Measurements from ENCODE around the gene KANSL1. TPM values are rescaled to one million over a fixed set of nuclear protein-coding genes. Genes with fewer than 3 reads are reported as not detected.

The KANSL1 gene
- total RNA-seq, 2 donors from 2014 or later, result 26.6 to 29.2 TPM

- TF ChIP-seq, protein P1, sequence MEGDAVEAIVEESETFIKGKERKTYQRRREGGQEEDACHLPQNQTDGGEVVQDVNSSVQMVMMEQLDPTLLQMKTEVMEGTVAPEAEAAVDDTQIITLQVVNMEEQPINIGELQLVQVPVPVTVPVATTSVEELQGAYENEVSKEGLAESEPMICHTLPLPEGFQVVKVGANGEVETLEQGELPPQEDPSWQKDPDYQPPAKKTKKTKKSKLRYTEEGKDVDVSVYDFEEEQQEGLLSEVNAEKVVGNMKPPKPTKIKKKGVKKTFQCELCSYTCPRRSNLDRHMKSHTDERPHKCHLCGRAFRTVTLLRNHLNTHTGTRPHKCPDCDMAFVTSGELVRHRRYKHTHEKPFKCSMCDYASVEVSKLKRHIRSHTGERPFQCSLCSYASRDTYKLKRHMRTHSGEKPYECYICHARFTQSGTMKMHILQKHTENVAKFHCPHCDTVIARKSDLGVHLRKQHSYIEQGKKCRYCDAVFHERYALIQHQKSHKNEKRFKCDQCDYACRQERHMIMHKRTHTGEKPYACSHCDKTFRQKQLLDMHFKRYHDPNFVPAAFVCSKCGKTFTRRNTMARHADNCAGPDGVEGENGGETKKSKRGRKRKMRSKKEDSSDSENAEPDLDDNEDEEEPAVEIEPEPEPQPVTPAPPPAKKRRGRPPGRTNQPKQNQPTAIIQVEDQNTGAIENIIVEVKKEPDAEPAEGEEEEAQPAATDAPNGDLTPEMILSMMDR (IDR thresholded peaks at IDR 0.05), result no peak
- Histone ChIP-seq H3K4me1 (no peaks in the 10 kb centered on the region), H3K27me3 (no peaks in the 10 kb centered on the region), H3K27ac (no peak overlapping the region), H3K36me3 (no peaks in the 10 kb centered on the region), H3K9me3 (no peaks in the 10 kb centered on the region), H3K4me3 (no peak overlapping the region)
- no peak for DNase-seq (ENCODE audit: low spot score)
Observed at GRCh38 chr17:45996282-45996937, 196.8 kb downstream of the KANSL1 start.

- DNase-seq (ENCODE audit: low spot score), result no peak
- Histone ChIP-seq H3K9me3 (no peaks in the 10 kb centered on the region), H3K27me3 (no peaks in the 10 kb centered on the region), H3K4me1 (no peaks in the 10 kb centered on the region), H3K27ac (no peak overlapping the region), H3K36me3 (no peaks in the 10 kb centered on the region), H3K4me3 (no peak overlapping the region)
- TF ChIP-seq, protein P1 (IDR thresholded peaks at IDR 0.05), result no peak
Observed at GRCh38 chr17:45995627-45996270, 197.5 kb downstream of the KANSL1 start.

GRCh38 chr17:45994987-45995386, 198.2 kb downstream of the KANSL1 start:
- Histone ChIP-seq H3K27ac (no peak overlapping the region), H3K27me3 (no peaks in the 10 kb centered on the region), H3K36me3 (no peaks in the 10 kb centered on the region), H3K4me3 (no peak overlapping the region), H3K9me3 (no peaks in the 10 kb centered on the region), H3K4me1 (no peaks in the 10 kb centered on the region)
- TF ChIP-seq, protein P1 (IDR thresholded peaks at IDR 0.05), result no peak
- no peak for DNase-seq (ENCODE audit: low spot score)

GRCh38 chr17:45993962-45994627, 199.1 kb downstream of the KANSL1 start:
- H3K4me3 ChIP-seq, result no peak overlapping the region
- no peaks in the 10 kb centered on the region for H3K9me3 ChIP-seq
- TF ChIP-seq, protein P1 (IDR thresholded peaks at IDR 0.05), result no peak
- H3K27ac ChIP-seq, result no peak overlapping the region
- H3K4me1 ChIP-seq, result no peaks in the 10 kb centered on the region
- H3K36me3 ChIP-seq, result no peaks in the 10 kb centered on the region
- DNase-seq (ENCODE audit: low spot score), result no peak
- H3K27me3 ChIP-seq, result no peaks in the 10 kb centered on the region

GRCh38 chr17:45992904-45993303, 200.3 kb downstream of the KANSL1 start:
- TF ChIP-seq, protein P1 (IDR thresholded peaks at IDR 0.05), result no peak

More at GRCh38 chr17:45992904-45993303, 200.3 kb downstream of the KANSL1 start:
- H3K9me3 ChIP-seq, result no peaks in the 10 kb centered on the region
- H3K27ac ChIP-seq, result no peak overlapping the region
- H3K4me1 ChIP-seq, result no peaks in the 10 kb centered on the region
- H3K36me3 ChIP-seq, result no peaks in the 10 kb centered on the region
- no peak for DNase-seq (ENCODE audit: low spot score)
- H3K27me3 ChIP-seq, result no peaks in the 10 kb centered on the region
- H3K4me3 ChIP-seq, result no peak overlapping the region

All from right atrium auricular region (tissue), 2 donors.